NCI-H1694 (cell line): ENCODE results near the gene VAMP4.
"Not testable (repeated sequence)": the region's sequence is repeated elsewhere in the genome, so short reads cannot be mapped to it uniquely, and the experiment has no call there.

ENCODE experiments used
- DNase-seq: peaks from one replicate; lab custom pipeline; 2025; lab: John Stamatoyannopoulos, UW

Gene VAMP4

DNA sequence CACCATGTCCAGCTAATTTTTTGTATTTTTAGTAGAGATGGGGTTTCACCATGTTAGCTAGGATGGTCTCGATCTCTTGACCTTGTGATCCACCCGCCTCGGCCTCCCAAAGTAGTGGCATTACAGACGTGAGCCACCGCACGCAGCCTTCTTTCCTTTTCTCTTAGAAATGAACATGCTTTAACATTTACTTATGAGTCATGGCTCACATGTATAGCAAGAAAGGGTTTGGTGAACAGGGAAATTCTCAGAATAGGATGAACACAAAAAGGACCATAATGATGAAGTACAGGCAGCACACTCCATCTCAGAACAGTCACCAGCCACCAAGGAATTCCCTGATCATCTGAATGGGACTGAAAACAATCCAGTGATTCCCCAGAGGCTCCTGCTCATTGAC, 9.4 kb upstream of the VAMP4 start:
- no peak for DNase-seq

DNA sequence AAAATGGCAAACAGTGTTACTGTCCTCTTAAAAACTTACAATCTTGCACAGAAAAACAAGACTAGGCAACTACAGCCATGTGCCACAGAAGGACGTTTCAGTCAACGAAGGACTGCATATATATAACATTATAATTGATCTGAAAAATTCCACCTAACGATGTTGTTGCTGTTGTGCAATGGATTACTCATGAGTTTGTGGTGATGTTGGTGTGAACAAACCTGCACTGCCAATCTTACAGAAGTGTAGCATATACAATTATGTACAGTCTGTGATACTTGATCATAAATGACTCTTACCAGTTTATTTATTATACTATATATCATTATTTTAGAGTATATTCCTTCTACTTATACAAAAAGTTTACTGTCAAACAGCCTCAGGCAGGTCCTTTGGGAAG, 6.8 kb upstream of the VAMP4 start:
- no peak for DNase-seq

DNA sequence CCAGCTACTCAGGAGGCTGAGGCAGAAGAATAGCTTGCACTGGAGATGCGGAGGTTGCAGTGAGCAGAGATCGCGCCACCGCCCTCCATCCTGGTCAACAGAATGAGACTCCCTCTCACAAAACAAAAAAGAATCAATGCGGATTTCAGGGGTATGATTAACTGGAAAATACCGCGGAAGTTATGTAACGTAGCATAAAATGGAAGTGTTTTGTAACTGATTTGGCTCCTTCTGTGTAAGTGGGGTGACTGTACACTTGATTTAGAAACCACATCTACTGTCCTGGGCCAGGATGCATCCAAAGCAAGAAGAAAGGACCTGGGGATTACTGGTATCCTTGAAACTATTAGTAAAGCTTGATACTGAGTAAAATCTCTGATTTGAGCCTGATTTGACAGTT, 3.1 kb upstream of the VAMP4 start:
- no peak for DNase-seq

GRCh38 chr1:171743081-171743870, 1.4 kb upstream of the VAMP4 start:
- no peak for DNase-seq

- no peak for DNase-seq
Measured at GRCh38 chr1:171742577-171742922, 685 bp upstream of the VAMP4 start.

- DNase-seq = peak; percentile 14
Measured at GRCh38 chr1:171740987-171741871, 636 bp downstream of the VAMP4 start.

DNA sequence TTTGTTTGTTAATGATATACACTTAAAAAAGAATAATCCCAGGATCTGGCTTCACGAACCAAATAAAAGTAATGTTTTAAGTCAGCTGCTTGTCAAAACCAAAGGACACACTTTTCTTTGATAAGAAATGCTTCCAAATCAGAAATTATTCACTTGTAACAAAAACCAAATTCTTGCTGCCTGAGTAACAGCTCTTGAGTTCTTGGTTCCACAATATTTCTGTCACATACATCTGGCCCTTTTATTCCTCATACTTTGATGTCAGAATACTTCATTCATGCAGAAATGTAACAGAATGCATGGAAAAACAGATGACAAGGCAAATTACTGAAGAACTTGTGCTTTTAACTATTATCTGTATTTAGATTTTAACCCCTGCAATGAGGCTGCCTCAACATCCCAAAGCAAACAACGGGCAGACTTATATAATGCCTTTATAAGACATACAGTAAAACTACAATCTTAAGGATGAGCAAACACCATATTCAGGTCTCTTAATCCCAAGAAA, 1.5 kb downstream of the VAMP4 start:
- DNase-seq = no peak

DNA sequence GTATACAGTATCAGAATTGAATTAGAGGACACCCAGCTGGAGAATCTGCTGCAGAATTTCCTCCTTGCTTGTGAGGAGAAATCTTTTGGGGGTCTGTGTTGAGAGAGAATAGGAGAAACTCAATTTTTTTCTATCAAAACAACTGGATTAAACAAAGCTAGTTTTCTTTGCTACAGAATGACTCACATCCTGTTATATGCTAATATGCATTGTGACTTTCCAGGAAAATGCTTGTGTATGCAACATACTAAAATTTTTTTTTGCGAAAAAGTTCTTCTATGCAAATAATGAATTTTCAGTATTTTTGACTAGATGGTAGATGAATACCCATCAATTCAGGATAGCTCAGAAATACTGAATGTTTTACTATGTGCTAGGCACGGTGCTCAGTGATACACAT, 2.2 kb downstream of the VAMP4 start:
- DNase-seq = no peak

DNA sequence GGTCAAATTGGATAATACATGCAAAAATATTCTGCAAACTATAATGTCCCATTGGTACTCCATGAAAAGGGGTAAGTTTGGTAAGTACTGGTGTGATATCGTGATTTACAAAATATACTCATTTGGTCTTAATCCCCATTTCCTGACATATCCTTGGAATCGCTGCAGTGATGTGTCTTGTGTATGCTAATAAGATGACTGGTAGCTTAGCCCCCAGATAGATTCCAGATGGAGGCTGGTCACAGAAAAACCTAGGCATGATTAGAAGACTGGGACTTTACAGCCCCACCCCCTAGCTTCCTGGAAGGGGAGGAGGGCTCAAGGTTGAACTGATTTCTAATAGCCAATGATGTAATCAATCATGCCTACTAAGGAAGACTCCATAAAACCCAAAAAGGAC, 3.0 kb downstream of the VAMP4 start:
- no peak for DNase-seq

- DNase-seq = no peak
Measured at GRCh38 chr1:171736196-171736595, 5.7 kb downstream of the VAMP4 start.

DNA sequence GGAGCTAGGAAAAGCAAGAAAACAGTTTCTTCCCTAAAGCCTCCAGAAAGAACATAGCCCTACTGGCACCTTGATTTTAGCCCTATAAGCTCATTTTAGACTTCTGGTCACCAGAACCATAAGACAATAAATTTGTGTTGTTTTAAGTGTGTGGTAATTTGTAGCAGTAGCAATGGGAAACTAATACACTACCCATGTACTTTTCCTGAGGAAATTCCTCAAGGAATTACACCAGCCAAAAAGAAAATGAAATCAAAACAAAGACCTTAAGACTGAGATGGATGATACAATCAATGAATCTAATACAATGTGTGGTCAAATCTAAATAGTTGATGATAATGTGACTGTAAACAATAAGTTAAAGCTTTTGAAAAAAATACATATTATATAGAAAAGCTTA, 11.8 kb downstream of the VAMP4 start:
- no peak for DNase-seq

GRCh38 chr1:171727778-171728177, 14.1 kb downstream of the VAMP4 start:
- no peak for DNase-seq

GRCh38 chr1:171723180-171723579, 18.7 kb downstream of the VAMP4 start:
- not testable (repeated sequence) for DNase-seq

GRCh38 chr1:171718848-171719247, 23.0 kb downstream of the VAMP4 start:
- DNase-seq = no peak

DNA sequence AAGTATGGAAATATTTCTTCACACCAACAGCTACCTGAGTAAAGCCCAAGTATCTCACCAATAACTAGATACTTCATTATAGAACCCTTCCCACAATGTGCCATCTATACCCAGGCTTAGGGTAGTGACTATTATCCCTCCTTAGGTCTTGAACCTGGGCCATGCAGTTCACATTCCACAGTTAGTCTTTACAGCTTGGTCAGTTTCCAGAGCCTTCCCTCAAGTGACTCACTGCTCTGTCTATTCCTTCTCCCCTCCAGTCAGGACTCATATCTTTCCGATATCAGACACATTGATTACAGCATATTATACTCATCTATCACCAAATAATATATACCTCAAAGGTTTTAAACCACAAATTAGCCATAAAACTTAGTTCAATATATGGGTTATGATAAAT, 23.6 kb downstream of the VAMP4 start:
- DNase-seq = no peak

GRCh38 chr1:171717062-171717718, 24.7 kb downstream of the VAMP4 start:
- no peak for DNase-seq

DNA sequence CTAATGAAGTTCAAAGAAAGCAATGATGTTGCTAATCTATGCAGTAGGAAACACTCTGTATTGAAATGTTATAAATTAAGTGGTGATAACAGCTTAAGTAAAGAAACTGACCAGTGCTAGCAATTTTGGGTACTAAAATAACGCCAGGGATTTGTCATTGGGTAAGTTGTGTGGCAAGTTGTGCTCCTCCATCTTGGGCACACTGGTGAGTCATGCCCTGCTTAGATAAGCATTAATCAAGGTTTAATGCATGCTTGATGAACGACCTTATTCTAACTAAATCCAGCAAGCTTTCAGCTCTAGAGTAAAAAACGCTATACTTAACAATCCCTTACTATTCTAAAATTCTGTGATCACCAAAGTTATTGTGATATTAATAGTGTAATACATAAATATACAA, 25.2 kb downstream of the VAMP4 start:
- DNase-seq = no peak

DNA sequence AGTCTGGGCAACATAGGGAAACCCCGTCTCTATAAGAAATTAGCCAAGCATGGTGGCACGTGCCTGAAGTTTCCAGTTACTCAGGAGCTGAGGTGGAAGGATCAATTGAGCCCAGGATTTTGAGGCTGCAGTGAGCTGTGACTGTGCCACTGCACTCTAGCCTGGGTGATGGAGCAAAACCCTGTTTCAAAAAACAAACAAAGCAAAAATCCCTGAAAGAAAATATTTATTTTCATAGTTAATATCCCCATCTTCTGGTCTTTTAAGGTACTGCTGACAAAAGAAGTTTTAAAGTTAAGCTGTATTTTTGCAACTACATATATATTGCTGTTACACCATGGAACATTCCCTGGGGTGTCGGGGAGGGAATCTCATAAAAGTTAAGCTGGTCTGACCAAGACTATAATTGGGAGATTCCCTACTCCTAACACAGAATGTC, 26.0 kb downstream of the VAMP4 start:
- DNase-seq = peak; percentile 26

GRCh38 chr1:171712341-171712740, 29.5 kb downstream of the VAMP4 start:
- DNase-seq = no peak

- no peak for DNase-seq
Measured at GRCh38 chr1:171711643-171712042, 30.2 kb downstream of the VAMP4 start.

- DNase-seq = no peak
Measured at GRCh38 chr1:171707583-171707982, 34.3 kb downstream of the VAMP4 start.

- no peak for DNase-seq
Measured at GRCh38 chr1:171702598-171702997, 39.3 kb downstream of the VAMP4 start.

DNA sequence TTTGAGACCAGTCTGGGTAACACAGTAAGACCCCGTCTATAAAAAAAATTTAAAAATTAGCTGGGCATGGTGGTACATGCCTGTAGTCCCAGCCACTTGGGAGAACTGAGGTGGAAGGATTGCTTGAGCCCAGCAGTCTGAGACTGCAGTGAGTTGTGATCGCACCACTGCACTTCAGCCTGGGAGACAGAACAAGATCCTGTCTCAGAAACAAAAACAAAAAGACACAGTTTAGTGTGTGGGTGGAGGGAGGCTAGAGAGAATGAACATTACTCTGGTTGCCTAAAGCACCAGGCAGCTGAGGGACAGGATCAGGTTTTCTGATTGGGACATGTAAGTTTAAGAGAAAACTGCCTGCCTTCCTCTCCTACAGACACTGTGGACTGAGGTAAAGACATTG, 42.3 kb downstream of the VAMP4 start:
- no peak for DNase-seq
